K562 (cell line): ENCODE results near the gene CKMT2.

Experiments used
- HDGF ChIP-seq: fragments of 450-650 bp; IDR thresholded peaks from 2 replicates; pipeline ENCODE4 v1.6.1; 2016
- JUNB ChIP-seq: fragments of 450-650 bp; formaldehyde crosslinking; conservative IDR thresholded peaks from 2 replicates; pipeline ENCODE4 v1.4.0; 2020; ENCODE audit warnings: mild to moderate bottlenecking
- PHF20 ChIP-seq: fragments of 450-650 bp; IDR thresholded peaks from 2 replicates; pipeline ENCODE4 v1.6.1; 2018; ENCODE audit not compliant: partially characterized antibody
- RBM14 ChIP-seq: fragments of 200-400 bp; formaldehyde crosslinking; IDR thresholded peaks from 2 replicates; pipeline ENCODE4 v1.6.1; 2018; ENCODE audit warnings: low read depth, mild to moderate bottlenecking, low read length, moderate library complexity, borderline replicate concordance; ENCODE audit not compliant: insufficient read depth
- SRSF9 ChIP-seq: fragments of 200-400 bp; formaldehyde crosslinking; IDR thresholded peaks from 2 replicates; pipeline ENCODE4 v1.6.1; 2017; ENCODE audit warnings: low read depth, low read length, borderline replicate concordance
- TF ChIP-seq, protein P1 (sequence below), 3 experiments: fragments of 200-800 bp in 1 of 3; sonication (Bioruptor generic) in 1 of 3; sonication (generic) in 1 of 3; formaldehyde crosslinking in 1 of 3; IDR thresholded peaks; 2 replicates each; pipeline versions ENCODE4 v1.6.1 to v1.8.0; 2016 to 2022; ENCODE audit warnings: mild to moderate bottlenecking in 2 of 3, missing compliant biosample characterization in 2 of 3, missing genetic modification characterization in 2 of 3, missing genetic modification reagents in 1 of 3
- TF ChIP-seq, protein P2 (sequence below), 3 experiments: IDR thresholded peaks in 2 of 3; conservative IDR thresholded peaks in 1 of 3; 2 replicates each; pipeline ENCODE4 v1.5.1; 2011 to 2012; ENCODE audit warnings: low read length in 3 of 3, mild to moderate bottlenecking in 3 of 3, control low read depth in 2 of 3, improper control_type of control experiment in 1 of 3, inconsistent platforms in 1 of 3, low read depth in 1 of 3, mixed read lengths in 1 of 3, moderate library complexity in 1 of 3; ENCODE audit not compliant: insufficient read depth in 2 of 3

DNA sequence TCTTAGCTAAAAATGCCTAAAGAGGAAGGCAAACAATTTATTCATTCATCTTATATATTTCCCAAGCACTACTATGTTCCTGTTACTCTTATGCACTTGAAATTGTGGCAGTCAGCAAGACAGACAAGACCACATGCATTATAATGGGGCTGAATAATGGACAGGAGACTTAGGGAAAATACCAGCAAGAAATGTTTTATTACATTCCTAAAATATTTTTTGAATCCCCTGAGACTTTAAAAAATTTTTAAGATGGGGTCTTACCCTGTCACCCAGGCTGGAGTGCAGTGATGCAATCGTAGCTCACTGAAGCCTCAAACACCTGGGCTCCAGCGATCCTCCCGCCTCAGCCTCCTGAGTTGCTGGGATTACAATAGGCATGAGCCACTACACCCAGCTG is 81.5 kb downstream of the CKMT2 start:
- TF ChIP-seq JUNB (no peak), HDGF (no peak), PHF20 (no peak), SRSF9 (no peak), RBM14 (no peak)
- TF ChIP-seq, protein P1, sequence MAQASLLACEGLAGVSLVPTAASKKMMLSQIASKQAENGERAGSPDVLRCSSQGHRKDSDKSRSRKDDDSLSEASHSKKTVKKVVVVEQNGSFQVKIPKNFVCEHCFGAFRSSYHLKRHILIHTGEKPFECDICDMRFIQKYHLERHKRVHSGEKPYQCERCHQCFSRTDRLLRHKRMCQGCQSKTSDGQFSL (CRISPR knock-in tag; IDR thresholded peaks at IDR 0.05): no peak
- TF ChIP-seq, protein P1 (tag; IDR thresholded peaks at IDR 0.05): no peak
- TF ChIP-seq, protein P2, sequence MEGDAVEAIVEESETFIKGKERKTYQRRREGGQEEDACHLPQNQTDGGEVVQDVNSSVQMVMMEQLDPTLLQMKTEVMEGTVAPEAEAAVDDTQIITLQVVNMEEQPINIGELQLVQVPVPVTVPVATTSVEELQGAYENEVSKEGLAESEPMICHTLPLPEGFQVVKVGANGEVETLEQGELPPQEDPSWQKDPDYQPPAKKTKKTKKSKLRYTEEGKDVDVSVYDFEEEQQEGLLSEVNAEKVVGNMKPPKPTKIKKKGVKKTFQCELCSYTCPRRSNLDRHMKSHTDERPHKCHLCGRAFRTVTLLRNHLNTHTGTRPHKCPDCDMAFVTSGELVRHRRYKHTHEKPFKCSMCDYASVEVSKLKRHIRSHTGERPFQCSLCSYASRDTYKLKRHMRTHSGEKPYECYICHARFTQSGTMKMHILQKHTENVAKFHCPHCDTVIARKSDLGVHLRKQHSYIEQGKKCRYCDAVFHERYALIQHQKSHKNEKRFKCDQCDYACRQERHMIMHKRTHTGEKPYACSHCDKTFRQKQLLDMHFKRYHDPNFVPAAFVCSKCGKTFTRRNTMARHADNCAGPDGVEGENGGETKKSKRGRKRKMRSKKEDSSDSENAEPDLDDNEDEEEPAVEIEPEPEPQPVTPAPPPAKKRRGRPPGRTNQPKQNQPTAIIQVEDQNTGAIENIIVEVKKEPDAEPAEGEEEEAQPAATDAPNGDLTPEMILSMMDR (IDR thresholded peaks at IDR 0.05 in 2 of 3, conservative IDR thresholded peaks at IDR 0.05 in 1 of 3; ENCODE audit: insufficient read depth in 2 of 3, low read depth in 1 of 3, low read length in 3 of 3): no peak
